ENCODE measurements around the gene ANP32D.
"Not testable (repeated sequence)": the region's sequence is repeated elsewhere in the genome, so short reads cannot be mapped to it uniquely, and the experiment has no call there.

DNA sequence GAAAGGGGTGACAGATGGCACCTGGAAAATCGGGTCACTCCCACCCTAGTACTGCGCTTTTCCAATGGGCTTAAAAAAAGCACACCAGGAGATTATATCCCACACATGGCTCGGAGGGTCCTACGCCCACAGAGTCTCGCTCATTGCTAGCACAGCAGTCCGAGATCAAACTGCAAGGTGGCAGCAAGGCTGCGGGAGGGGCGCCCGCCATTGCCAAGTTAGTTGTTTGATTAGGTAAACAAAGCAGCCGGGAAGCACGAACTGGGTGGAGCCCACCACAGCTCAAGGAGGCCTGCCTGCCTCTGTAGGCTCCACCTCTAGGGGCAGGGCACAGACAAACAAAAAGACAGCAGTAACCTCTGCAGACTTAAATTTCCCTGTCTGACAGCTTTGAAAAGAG is 2.1 kb downstream of the ANP32D start:
- TF ChIP-seq POLR2AphosphoS5 (IDR thresholded peaks at IDR 0.05; ENCODE audit: low read depth, low read length); SIN3A (IDR thresholded peaks at IDR 0.05; ENCODE audit: borderline replicate concordance, insufficient read depth, low read depth, low read length); TCF7L2 (IDR thresholded peaks at IDR 0.05; ENCODE audit: low read depth, low read length): not testable (repeated sequence)
- TF ChIP-seq, protein P1, sequence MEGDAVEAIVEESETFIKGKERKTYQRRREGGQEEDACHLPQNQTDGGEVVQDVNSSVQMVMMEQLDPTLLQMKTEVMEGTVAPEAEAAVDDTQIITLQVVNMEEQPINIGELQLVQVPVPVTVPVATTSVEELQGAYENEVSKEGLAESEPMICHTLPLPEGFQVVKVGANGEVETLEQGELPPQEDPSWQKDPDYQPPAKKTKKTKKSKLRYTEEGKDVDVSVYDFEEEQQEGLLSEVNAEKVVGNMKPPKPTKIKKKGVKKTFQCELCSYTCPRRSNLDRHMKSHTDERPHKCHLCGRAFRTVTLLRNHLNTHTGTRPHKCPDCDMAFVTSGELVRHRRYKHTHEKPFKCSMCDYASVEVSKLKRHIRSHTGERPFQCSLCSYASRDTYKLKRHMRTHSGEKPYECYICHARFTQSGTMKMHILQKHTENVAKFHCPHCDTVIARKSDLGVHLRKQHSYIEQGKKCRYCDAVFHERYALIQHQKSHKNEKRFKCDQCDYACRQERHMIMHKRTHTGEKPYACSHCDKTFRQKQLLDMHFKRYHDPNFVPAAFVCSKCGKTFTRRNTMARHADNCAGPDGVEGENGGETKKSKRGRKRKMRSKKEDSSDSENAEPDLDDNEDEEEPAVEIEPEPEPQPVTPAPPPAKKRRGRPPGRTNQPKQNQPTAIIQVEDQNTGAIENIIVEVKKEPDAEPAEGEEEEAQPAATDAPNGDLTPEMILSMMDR (IDR thresholded peaks at IDR 0.05), result not testable (repeated sequence)
- TF ChIP-seq, protein P2, sequence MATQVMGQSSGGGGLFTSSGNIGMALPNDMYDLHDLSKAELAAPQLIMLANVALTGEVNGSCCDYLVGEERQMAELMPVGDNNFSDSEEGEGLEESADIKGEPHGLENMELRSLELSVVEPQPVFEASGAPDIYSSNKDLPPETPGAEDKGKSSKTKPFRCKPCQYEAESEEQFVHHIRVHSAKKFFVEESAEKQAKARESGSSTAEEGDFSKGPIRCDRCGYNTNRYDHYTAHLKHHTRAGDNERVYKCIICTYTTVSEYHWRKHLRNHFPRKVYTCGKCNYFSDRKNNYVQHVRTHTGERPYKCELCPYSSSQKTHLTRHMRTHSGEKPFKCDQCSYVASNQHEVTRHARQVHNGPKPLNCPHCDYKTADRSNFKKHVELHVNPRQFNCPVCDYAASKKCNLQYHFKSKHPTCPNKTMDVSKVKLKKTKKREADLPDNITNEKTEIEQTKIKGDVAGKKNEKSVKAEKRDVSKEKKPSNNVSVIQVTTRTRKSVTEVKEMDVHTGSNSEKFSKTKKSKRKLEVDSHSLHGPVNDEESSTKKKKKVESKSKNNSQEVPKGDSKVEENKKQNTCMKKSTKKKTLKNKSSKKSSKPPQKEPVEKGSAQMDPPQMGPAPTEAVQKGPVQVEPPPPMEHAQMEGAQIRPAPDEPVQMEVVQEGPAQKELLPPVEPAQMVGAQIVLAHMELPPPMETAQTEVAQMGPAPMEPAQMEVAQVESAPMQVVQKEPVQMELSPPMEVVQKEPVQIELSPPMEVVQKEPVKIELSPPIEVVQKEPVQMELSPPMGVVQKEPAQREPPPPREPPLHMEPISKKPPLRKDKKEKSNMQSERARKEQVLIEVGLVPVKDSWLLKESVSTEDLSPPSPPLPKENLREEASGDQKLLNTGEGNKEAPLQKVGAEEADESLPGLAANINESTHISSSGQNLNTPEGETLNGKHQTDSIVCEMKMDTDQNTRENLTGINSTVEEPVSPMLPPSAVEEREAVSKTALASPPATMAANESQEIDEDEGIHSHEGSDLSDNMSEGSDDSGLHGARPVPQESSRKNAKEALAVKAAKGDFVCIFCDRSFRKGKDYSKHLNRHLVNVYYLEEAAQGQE (IDR thresholded peaks at IDR 0.05; ENCODE audit: insufficient read depth in 1 of 2, low read depth in 2 of 2, low read length in 1 of 2), result not testable (repeated sequence)

Measured in Panc1 (cell line).